Measurements from ENCODE around the gene ATG4D.

ATG4D gene

DNA sequence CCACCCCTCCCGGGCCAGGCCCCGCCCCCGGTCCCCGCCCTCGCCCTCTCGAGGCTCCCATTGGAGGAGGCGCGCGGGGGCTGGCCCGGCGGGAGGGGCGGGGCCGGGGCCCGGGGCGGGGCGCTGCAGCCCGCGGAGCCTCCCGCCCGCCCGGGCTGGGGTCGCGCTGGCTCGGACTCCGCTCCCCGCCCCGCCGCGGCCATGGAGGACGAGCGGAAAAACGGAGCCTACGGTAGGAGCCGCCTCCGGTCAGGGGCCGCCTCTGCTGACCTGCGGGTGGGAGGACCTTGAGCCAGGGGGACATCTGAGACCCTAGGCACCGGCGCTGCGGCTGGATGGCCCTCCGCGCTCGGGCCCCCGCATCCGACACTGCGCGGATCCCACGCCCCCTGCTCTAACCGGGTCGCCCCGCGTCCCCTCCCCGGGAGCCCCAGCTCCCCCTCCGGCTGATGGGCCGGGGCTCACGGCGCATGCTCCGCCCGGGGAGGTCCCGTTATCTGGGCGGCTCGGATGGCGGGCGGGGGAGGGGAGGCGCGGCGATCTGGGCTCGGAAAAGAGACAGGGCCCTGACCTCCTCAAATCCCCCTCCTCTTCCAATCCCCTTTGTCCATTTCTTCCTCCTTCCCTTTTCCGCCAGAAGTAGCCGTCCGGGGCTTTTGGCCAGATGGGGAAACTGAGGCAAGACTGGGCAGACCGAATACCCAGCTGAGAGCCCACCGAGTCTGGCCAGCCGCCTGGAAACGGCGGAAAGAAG, 58.8 kb downstream of the ATG4D start:
- peak overlapping the region; percentile 65; the same call in 1 of the 2 replicates for H3K27ac ChIP-seq
- TF ChIP-seq, protein P1, sequence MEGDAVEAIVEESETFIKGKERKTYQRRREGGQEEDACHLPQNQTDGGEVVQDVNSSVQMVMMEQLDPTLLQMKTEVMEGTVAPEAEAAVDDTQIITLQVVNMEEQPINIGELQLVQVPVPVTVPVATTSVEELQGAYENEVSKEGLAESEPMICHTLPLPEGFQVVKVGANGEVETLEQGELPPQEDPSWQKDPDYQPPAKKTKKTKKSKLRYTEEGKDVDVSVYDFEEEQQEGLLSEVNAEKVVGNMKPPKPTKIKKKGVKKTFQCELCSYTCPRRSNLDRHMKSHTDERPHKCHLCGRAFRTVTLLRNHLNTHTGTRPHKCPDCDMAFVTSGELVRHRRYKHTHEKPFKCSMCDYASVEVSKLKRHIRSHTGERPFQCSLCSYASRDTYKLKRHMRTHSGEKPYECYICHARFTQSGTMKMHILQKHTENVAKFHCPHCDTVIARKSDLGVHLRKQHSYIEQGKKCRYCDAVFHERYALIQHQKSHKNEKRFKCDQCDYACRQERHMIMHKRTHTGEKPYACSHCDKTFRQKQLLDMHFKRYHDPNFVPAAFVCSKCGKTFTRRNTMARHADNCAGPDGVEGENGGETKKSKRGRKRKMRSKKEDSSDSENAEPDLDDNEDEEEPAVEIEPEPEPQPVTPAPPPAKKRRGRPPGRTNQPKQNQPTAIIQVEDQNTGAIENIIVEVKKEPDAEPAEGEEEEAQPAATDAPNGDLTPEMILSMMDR (IDR thresholded peaks at IDR 0.05), result no peak
- TF ChIP-seq ZFX (IDR thresholded peaks at IDR 0.05; ENCODE audit: borderline replicate concordance), result no peak
